Measurements from ENCODE around the gene ZNF407. TPM values are rescaled to one million over a fixed set of nuclear protein-coding genes. Genes with fewer than 3 reads are reported as not detected.

Gene ZNF407
- total and polyA plus RNA-seq, 4 donors = 2.8 to 34.9 (median 9.5) TPM

- Histone ChIP-seq H3K4me1 (ENCODE audit: control insufficient read depth in 5 of 5, insufficient read depth in 5 of 5, low read length in 5 of 5) (peaks cover 0 to 6% (median 0%) of the 10 kb centered on the region in 5 donors), H3K27me3 (ENCODE audit: control insufficient read depth in 3 of 3, insufficient read depth in 3 of 3, low read length in 2 of 3) (peaks cover 0 to 2% (median 0%) of the 10 kb centered on the region in 3 donors), H3K4me3 (no peak overlapping the region), H3K36me3 (ENCODE audit: control insufficient read depth in 4 of 4, insufficient read depth in 4 of 4, low read length in 4 of 4) (no peaks in the 10 kb centered on the region), H3K9me3 (ENCODE audit: control insufficient read depth in 4 of 4, insufficient read depth in 3 of 4, low read length in 3 of 4) (no peaks in the 10 kb centered on the region), H3K27ac (ENCODE audit: low read depth in 1 of 2, low read length in 1 of 2) (no peak overlapping the region), H3K9ac (ENCODE audit: insufficient read depth in 1 of 2, low read length in 2 of 2) (no peak overlapping the region)
- DNase-seq (no peak), ATAC-seq (ENCODE audit: insufficient read depth, low FRiP score) (no peak)
- no peak for TF ChIP-seq CTCF (IDR thresholded peaks at IDR 0.05; ENCODE audit: control extremely low read depth, extremely low read depth)
- 75 to 88% methylated on average over 2 of the region's 2 CpGs for WGBS, 2 donors
Measured at GRCh38 chr18:75010689-75011088, 413.0 kb downstream of the ZNF407 start.

- DNase-seq (no peak), ATAC-seq (ENCODE audit: insufficient read depth, low FRiP score) (no peak)
- Histone ChIP-seq H3K4me1 (ENCODE audit: control insufficient read depth in 5 of 5, insufficient read depth in 5 of 5, low read length in 5 of 5) (no peaks in the 10 kb centered on the region), H3K9ac (ENCODE audit: insufficient read depth in 1 of 2, low read length in 2 of 2) (no peak overlapping the region), H3K27ac (ENCODE audit: low read depth in 1 of 2, low read length in 1 of 2) (no peak overlapping the region), H3K4me3 (no peak overlapping the region), H3K36me3 (ENCODE audit: control insufficient read depth in 4 of 4, insufficient read depth in 4 of 4, low read length in 4 of 4) (no peaks in the 10 kb centered on the region), H3K9me3 (ENCODE audit: control insufficient read depth in 4 of 4, insufficient read depth in 3 of 4, low read length in 3 of 4) (no peaks in the 10 kb centered on the region), H3K27me3 (ENCODE audit: control insufficient read depth in 3 of 3, insufficient read depth in 3 of 3, low read length in 2 of 3) (no peaks in the 10 kb centered on the region)
- TF ChIP-seq CTCF (IDR thresholded peaks at IDR 0.05; ENCODE audit: control extremely low read depth, extremely low read depth) = no peak
- WGBS, 2 donors = 94% methylated on average over 7 of the region's 7 CpGs
Measured at GRCh38 chr18:75016025-75016717, 418.5 kb downstream of the ZNF407 start.

- no peak for TF ChIP-seq CTCF (IDR thresholded peaks at IDR 0.05; ENCODE audit: control extremely low read depth, extremely low read depth)
- no peak for ATAC-seq (ENCODE audit: insufficient read depth, low FRiP score)
- H3K9ac ChIP-seq (ENCODE audit: insufficient read depth in 1 of 2, low read length in 2 of 2) = no peak overlapping the region
- H3K9me3 ChIP-seq (ENCODE audit: control insufficient read depth in 4 of 4, insufficient read depth in 3 of 4, low read length in 3 of 4) = peaks cover 0 to 1% (median 0%) of the 10 kb centered on the region in 4 donors
- no peak overlapping the region for H3K27ac ChIP-seq (ENCODE audit: low read depth in 1 of 2, low read length in 1 of 2)
- peaks cover 0 to 21% (median 0%) of the 10 kb centered on the region in 5 donors for H3K4me1 ChIP-seq (ENCODE audit: control insufficient read depth in 5 of 5, insufficient read depth in 5 of 5, low read length in 5 of 5)
- no peak for DNase-seq
- no peak overlapping the region for H3K4me3 ChIP-seq
- no peaks in the 10 kb centered on the region for H3K27me3 ChIP-seq (ENCODE audit: control insufficient read depth in 3 of 3, insufficient read depth in 3 of 3, low read length in 2 of 3)
- 85 to 93% methylated on average over 4 of the region's 4 CpGs for WGBS, 2 donors
- no peaks in the 10 kb centered on the region for H3K36me3 ChIP-seq (ENCODE audit: control insufficient read depth in 4 of 4, insufficient read depth in 4 of 4, low read length in 4 of 4)
Measured at GRCh38 chr18:75023473-75023872, 425.8 kb downstream of the ZNF407 start.
